IMR-90 (cell line): ENCODE data around the gene KAT6B. TPM values are rescaled to one million over a fixed set of nuclear protein-coding genes. Genes with fewer than 3 reads are reported as not detected.

Experiments used
- ATAC-seq: fragments of 200-7000 bp; cut with Tn5 transposase; 2 replicates; pipeline ENCODE4 v1.9.1; 2020; ENCODE audit warnings: low read depth, mild to moderate bottlenecking, moderate library complexity
- BruUV-seq: library from RNA; stranded (reverse); fragments of 400-500 nt; replicated peaks from 2 replicates; lab custom pipeline; 2021; lab: Mats Ljungman, UMichigan
- CTCF ChIA-PET: fragments of 300-600 bp; formaldehyde crosslinking; extraction: SDS; loops from one replicate; lab custom pipeline; 2021; ENCODE audit warnings: antibody characterized with exemption; lab: Yijun Ruan, JAX
- POLR2A ChIA-PET: fragments of 300-600 bp; sonication (Branson Sonifier 250); formaldehyde crosslinking; loops from one replicate; lab custom pipeline; 2022; ENCODE audit warnings: antibody characterized with exemption; ENCODE audit not compliant: unreplicated experiment; lab: Charles Lee
- DNase-seq: peaks from one replicate; pipeline ENCODE4 v3.0.0; 2013
- H2AFZ ChIP-seq: replicated peaks from 2 replicates; pipeline ENCODE3; 2013; ENCODE audit warnings: low read length, mild to moderate bottlenecking; ENCODE audit not compliant: poor library complexity
- H2AK5ac ChIP-seq: 2 replicates; pipeline ENCODE4 v1.6.1; 2013; ENCODE audit warnings: low read depth, low read length, inconsistent platforms
- H2AK9ac ChIP-seq: replicated peaks from 2 replicates; pipeline ENCODE3; 2013; ENCODE audit warnings: mild to moderate bottlenecking, low read depth, low read length, moderate library complexity; ENCODE audit not compliant: poor library complexity
- H2BK120ac ChIP-seq: 2 replicates; pipeline ENCODE4 v1.6.1; 2013; ENCODE audit warnings: low read depth, low read length, inconsistent platforms
- H2BK15ac ChIP-seq: 3 replicates; pipeline ENCODE4 v1.6.1; 2013; ENCODE audit warnings: low read depth, low read length, inconsistent platforms
- H2BK20ac ChIP-seq: 2 replicates; pipeline ENCODE4 v1.6.1; 2013; ENCODE audit warnings: low read depth, mild to moderate bottlenecking, inconsistent platforms, low read length, moderate library complexity
- H2BK5ac ChIP-seq: 2 replicates; pipeline ENCODE4 v1.6.1; 2013; ENCODE audit warnings: mild to moderate bottlenecking, low read depth, low read length, inconsistent platforms; ENCODE audit not compliant: poor library complexity, severe bottlenecking
- H3K14ac ChIP-seq: replicated peaks from 2 replicates; pipeline ENCODE4 v1.6.1; 2013; ENCODE audit warnings: low read depth, low read length, inconsistent platforms
- H3K18ac ChIP-seq: 2 replicates; pipeline ENCODE4 v1.6.1; 2013; ENCODE audit warnings: low read depth, low read length, control low read depth
- H3K23ac ChIP-seq: 2 replicates; pipeline ENCODE4 v1.6.1; 2013; ENCODE audit warnings: low read depth, low read length, inconsistent platforms
- H3K27ac ChIP-seq: 2 replicates; pipeline ENCODE4 v1.5.1; 2013; ENCODE audit warnings: mild to moderate bottlenecking, control low read depth, low read length; ENCODE audit not compliant: insufficient read depth
- H3K27me3 ChIP-seq: 2 replicates; pipeline ENCODE4 v1.6.1; 2013; ENCODE audit warnings: low read length; ENCODE audit not compliant: control insufficient read depth, insufficient read depth
- H3K36me3 ChIP-seq: 2 replicates; pipeline ENCODE4 v1.6.1; 2013; ENCODE audit warnings: low read length, mixed read lengths; ENCODE audit not compliant: control insufficient read depth, insufficient read depth
- H3K4ac ChIP-seq: 2 replicates; pipeline ENCODE4 v1.6.1; 2013; ENCODE audit warnings: low read depth, low read length, inconsistent platforms
- H3K4me1 ChIP-seq: 2 replicates; pipeline ENCODE4 v1.6.1; 2013; ENCODE audit warnings: low read length, mixed read lengths; ENCODE audit not compliant: control insufficient read depth, insufficient read depth
- H3K4me2 ChIP-seq: 2 replicates; pipeline ENCODE4 v1.6.1; 2013; ENCODE audit warnings: low read depth, mild to moderate bottlenecking, control low read depth, low read length, moderate library complexity
- H3K4me3 ChIP-seq: 2 replicates; pipeline ENCODE4 v1.5.1; 2013; ENCODE audit warnings: low read depth, mild to moderate bottlenecking, control low read depth, low read length, moderate library complexity; ENCODE audit not compliant: insufficient read depth
- H3K56ac ChIP-seq: 2 replicates; pipeline ENCODE4 v1.6.1; 2013; ENCODE audit warnings: low read length, inconsistent platforms; ENCODE audit not compliant: insufficient read depth; ENCODE audit errors: extremely low read depth
- H3K79me1 ChIP-seq, 2 experiments: 2 replicates each; pipeline ENCODE4 v1.6.1; 2013; ENCODE audit warnings: low read length in 2 of 2, inconsistent platforms in 1 of 2, low read depth in 1 of 2
- H3K9ac ChIP-seq: 2 replicates; pipeline ENCODE4 v1.6.1; 2013; ENCODE audit warnings: low read depth, low read length, control low read depth
- H3K9me1 ChIP-seq: 2 replicates; pipeline ENCODE4 v1.6.1; 2013; ENCODE audit warnings: low read length, inconsistent platforms; ENCODE audit not compliant: insufficient read depth
- H3K9me3 ChIP-seq: 2 replicates; pipeline ENCODE4 v1.6.1; 2013; ENCODE audit warnings: low read length; ENCODE audit not compliant: control insufficient read depth, insufficient read depth
- H4K20me1 ChIP-seq: 2 replicates; pipeline ENCODE4 v1.6.1; 2013; ENCODE audit warnings: low read length, inconsistent platforms; ENCODE audit not compliant: insufficient read depth
- H4K5ac ChIP-seq: 2 replicates; pipeline ENCODE4 v1.6.1; 2013; ENCODE audit warnings: mild to moderate bottlenecking, low read depth, low read length, control low read depth
- H4K8ac ChIP-seq, 2 experiments: 2 replicates each; pipeline ENCODE4 v1.6.1; 2013; ENCODE audit warnings: low read depth in 2 of 2, low read length in 2 of 2, control low read depth in 1 of 2, inconsistent platforms in 1 of 2
- H4K91ac ChIP-seq: 2 replicates; pipeline ENCODE4 v1.6.1; 2013; ENCODE audit warnings: low read depth, low read length, inconsistent platforms; ENCODE audit not compliant: insufficient read depth
- BHLHE40 ChIP-seq: fragments of 150-350 bp; IDR thresholded peaks from 2 replicates; pipeline ENCODE4 v1.6.1; 2016; ENCODE audit warnings: mild to moderate bottlenecking, low read depth, low read length
- CEBPB ChIP-seq: IDR thresholded peaks from 2 replicates; pipeline ENCODE4 v1.6.1; 2012; ENCODE audit warnings: low read depth, low read length, improper control_type of control experiment
- CHD1 ChIP-seq: IDR thresholded peaks from 2 replicates; pipeline ENCODE4 v1.6.1; 2012; ENCODE audit warnings: low read depth, low read length, improper control_type of control experiment
- CTCF ChIP-seq: conservative IDR thresholded peaks from 2 replicates; pipeline ENCODE4 v1.5.1; 2012; ENCODE audit warnings: mild to moderate bottlenecking, low read depth, low read length, improper control_type of control experiment
- ELK1 ChIP-seq: fragments of 150-350 bp; IDR thresholded peaks from 2 replicates; pipeline ENCODE4 v1.6.1; 2016; ENCODE audit warnings: low read depth, mild to moderate bottlenecking, low read length, moderate library complexity, borderline replicate concordance
- FOS ChIP-seq: fragments of 150-350 bp; IDR thresholded peaks from 2 replicates; pipeline ENCODE4 v1.6.1; 2016; ENCODE audit warnings: low read depth, low read length
- MAFK ChIP-seq: IDR thresholded peaks from 2 replicates; pipeline ENCODE4 v1.6.1; 2012; ENCODE audit warnings: low read depth, low read length, improper control_type of control experiment
- MAZ ChIP-seq: IDR thresholded peaks from 2 replicates; pipeline ENCODE4 v1.6.1; 2012; ENCODE audit warnings: low read depth, mild to moderate bottlenecking, low read length, improper control_type of control experiment, moderate library complexity, borderline replicate concordance
- MXI1 ChIP-seq: IDR thresholded peaks from 2 replicates; pipeline ENCODE4 v1.6.1; 2012; ENCODE audit warnings: low read depth, mild to moderate bottlenecking, low read length, moderate library complexity, borderline replicate concordance
- NFE2L2 ChIP-seq: fragments of 150-350 bp; IDR thresholded peaks from 2 replicates; pipeline ENCODE4 v1.6.1; 2016; ENCODE audit warnings: low read depth, mild to moderate bottlenecking, low read length
- POLR2A ChIP-seq: IDR thresholded peaks from 2 replicates; pipeline ENCODE4 v1.6.1; 2012; ENCODE audit warnings: mild to moderate bottlenecking, low read depth, low read length
- RAD21 ChIP-seq: IDR thresholded peaks from 2 replicates; pipeline ENCODE4 v1.6.1; 2012; ENCODE audit warnings: low read length, improper control_type of control experiment
- RCOR1 ChIP-seq: IDR thresholded peaks from 2 replicates; pipeline ENCODE4 v1.6.1; 2012; ENCODE audit warnings: mild to moderate bottlenecking, low read length, improper control_type of control experiment; ENCODE audit not compliant: insufficient replicate concordance
- RFX5 ChIP-seq: IDR thresholded peaks from 2 replicates; pipeline ENCODE4 v1.8.0; 2012; ENCODE audit warnings: low read depth, mild to moderate bottlenecking, low read length, moderate library complexity
- SMC3 ChIP-seq: fragments of 150-350 bp; IDR thresholded peaks from 2 replicates; pipeline ENCODE4 v1.6.1; 2016; ENCODE audit warnings: low read depth, mild to moderate bottlenecking, antibody characterized with exemption, low read length, moderate library complexity
- USF2 ChIP-seq: fragments of 150-350 bp; IDR thresholded peaks from 2 replicates; pipeline ENCODE4 v1.6.1; 2017; ENCODE audit warnings: mild to moderate bottlenecking, antibody characterized with exemption, low read length, low read depth
- WGBS, 2 experiments: methylation state at CpG; one replicate each; pipeline versions ENCODE4 v1.1.5 to v1.1.7; 2013; ENCODE audit warnings: missing lambda C conversion rate in 2 of 2; ENCODE audit not compliant: insufficient read length in 1 of 2; ENCODE audit errors: extremely low coverage in 2 of 2; 5-methylcytosine and 5-hydroxymethylcytosine counted together
- dilution Hi-C: fragments of 300-500 bp; cut with HindIII; formaldehyde crosslinking; loops from one replicate; pipeline ENCODE4 v1.14.3; 2018; ENCODE audit warnings: low sequenced_read_pairs; ENCODE audit not compliant: unreplicated experiment
- in situ Hi-C: fragments of 300-500 bp; cut with MboI; formaldehyde crosslinking; loops from 3 replicates; pipeline ENCODE4 v1.14.3; 2019; ENCODE audit warnings: low sequenced_read_pairs, inconsistent platforms, mixed read lengths
- intact Hi-C: fragments of 100-400 bp; cut with micrococcal nuclease; formaldehyde crosslinking; loops from 2 replicates; pipeline ENCODE4 v1.10.0; 2022
- polyA plus RNA-seq, 3 experiments: library from polyadenylated mRNA; depleted of rRNA; stranded (reverse); fragments of >200 nt; gene quantifications; 2 replicates each; pipeline ENCODE4 v1.2.3, GENCODE V29; 2012; ENCODE audit warnings: low replicate concordance in 1 of 3
- total RNA-seq: library from RNA; depleted of rRNA; stranded (reverse); fragments of >200 nt; gene quantifications from 2 replicates; pipeline ENCODE4 v1.2.3, GENCODE V29; 2012

The KAT6B gene
- total and polyA plus RNA-seq, 2 of the 4 experiments (the other 2 are of a cell fraction): 8.8 to 28.1 TPM

- DNase-seq (no peak), ATAC-seq (no peak)
- Histone ChIP-seq H3K9me3 (no peaks in the 10 kb centered on the region), H3K23ac (no peak overlapping the region), H3K79me1 (peaks cover 31 to 36% of the 10 kb centered on the region in 2 experiments), H3K4ac (no peak overlapping the region), H3K4me2 (no peak overlapping the region), H2BK120ac (no peak overlapping the region), H4K8ac (no peak overlapping the region), H3K36me3 (peaks cover 6% of the 10 kb centered on the region; the same call in 1 of the 2 replicates), H3K9me1 (no peaks in the 10 kb centered on the region; the same call in 1 of the 2 replicates), H2BK20ac (no peak overlapping the region), H3K18ac (no peak overlapping the region), H4K20me1 (no peaks in the 10 kb centered on the region), H3K4me3 (no peak overlapping the region), H2AK9ac (no peak overlapping the region), H3K27ac (no peak overlapping the region), H2AK5ac (no peak overlapping the region), H4K5ac (no peak overlapping the region), H3K14ac (no peak overlapping the region), H3K4me1 (no peaks in the 10 kb centered on the region), H2BK15ac (no peak overlapping the region), H3K56ac (no peak overlapping the region), H2BK5ac (no peak overlapping the region), H4K91ac (no peak overlapping the region), H2AFZ (no peak overlapping the region), H3K27me3 (no peaks in the 10 kb centered on the region), H3K9ac (no peak overlapping the region)
- POLR2A ChIA-PET: no interaction called here
- dilution Hi-C loops (no loop called here), in situ Hi-C loops (no loop called here), intact Hi-C loops (no loop called here)
- TF ChIP-seq RCOR1 (no peak), FOS (no peak), RFX5 (no peak), MAFK (no peak), NFE2L2 (no peak), POLR2A (no peak), MAZ (no peak), RAD21 (no peak), SMC3 (no peak), CHD1 (no peak), MXI1 (no peak), BHLHE40 (no peak), CTCF (no peak), CEBPB (no peak), ELK1 (no peak), USF2 (no peak)
- CTCF ChIA-PET: no interaction called here
- WGBS, 2 experiments: no CpG with 5 or more reads among the region's 4 CpGs
- no TSS peak for BruUV-seq
Observed at GRCh38 chr10:74962517-74962916, 136.1 kb downstream of the KAT6B start.
